Glutamatergic neuron (in vitro differentiated cells): ENCODE results near the gene VTI1A. TPM values are rescaled to one million over a fixed set of nuclear protein-coding genes. Genes with fewer than 3 reads are reported as not detected.

ENCODE experiments used
- DNase-seq: peaks from one replicate; pipeline ENCODE4 v3.0.0; 2022
- H3K27ac Mint-ChIP-seq: one replicate; pipeline ENCODE4 v1.8.0; 2020; ENCODE audit warnings: mild to moderate bottlenecking, mixed read lengths, inconsistent platforms; ENCODE audit not compliant: unreplicated experiment
- H3K27me3 Mint-ChIP-seq: one replicate; pipeline ENCODE4 v1.8.0; 2020; ENCODE audit warnings: mild to moderate bottlenecking, moderate library complexity, mixed read lengths, inconsistent platforms; ENCODE audit not compliant: unreplicated experiment
- H3K36me3 Mint-ChIP-seq: one replicate; pipeline ENCODE4 v1.8.0; 2020; ENCODE audit warnings: mild to moderate bottlenecking, mixed read lengths, inconsistent platforms; ENCODE audit not compliant: unreplicated experiment
- H3K4me1 Mint-ChIP-seq: one replicate; pipeline ENCODE4 v1.8.0; 2020; ENCODE audit warnings: mild to moderate bottlenecking, low read depth, mixed read lengths, inconsistent platforms; ENCODE audit not compliant: unreplicated experiment
- H3K4me3 Mint-ChIP-seq: one replicate; pipeline ENCODE4 v1.8.0; 2020; ENCODE audit warnings: mild to moderate bottlenecking, mixed read lengths, inconsistent platforms; ENCODE audit not compliant: unreplicated experiment
- H3K9me3 Mint-ChIP-seq: one replicate; pipeline ENCODE4 v1.8.0; 2020; ENCODE audit warnings: mild to moderate bottlenecking, moderate library complexity, mixed read lengths, inconsistent platforms; ENCODE audit not compliant: unreplicated experiment
- CTCF ChIP-seq: fragments of 200-600 bp; sonication (generic); IDR thresholded peaks from one replicate; pipeline ENCODE4 v1.5.0; 2021; ENCODE audit not compliant: partially characterized antibody, unreplicated experiment
- total RNA-seq: library from RNA; stranded (reverse); fragmentation: NEBNext Ultra II Directional; extraction: Animal tissue kit (Norgen Biotek cat#: 25700); gene quantifications from one replicate; pipeline ENCODE4 v1.2.1, GENCODE V29; 2021; ENCODE audit not compliant: unreplicated experiment

VTI1A gene
- total RNA-seq, 1 donor from 2014 or later, result 61.0 TPM

- Mint-ChIP-seq H3K9me3 (no peaks in the 10 kb centered on the region), H3K4me3 (no peak overlapping the region), H3K4me1 (peaks cover 2% of the 10 kb centered on the region), H3K27me3 (peaks cover 2% of the 10 kb centered on the region), H3K36me3 (no peaks in the 10 kb centered on the region), H3K27ac (no peak overlapping the region)
- no peak for DNase-seq
- no peak for TF ChIP-seq CTCF
Measured at GRCh38 chr10:112546474-112546873, 99.5 kb downstream of the VTI1A start.

- Mint-ChIP-seq H3K27ac (no peak overlapping the region), H3K9me3 (no peaks in the 10 kb centered on the region), H3K4me1 (peaks cover 2% of the 10 kb centered on the region), H3K36me3 (no peaks in the 10 kb centered on the region), H3K27me3 (peaks cover 2% of the 10 kb centered on the region), H3K4me3 (no peak overlapping the region)
- TF ChIP-seq CTCF, result no peak
- no peak for DNase-seq
Measured at GRCh38 chr10:112548535-112549276, 101.7 kb downstream of the VTI1A start.

- H3K27me3 Mint-ChIP-seq, result no peaks in the 10 kb centered on the region
- no peaks in the 10 kb centered on the region for H3K9me3 Mint-ChIP-seq
- peaks cover 4% of the 10 kb centered on the region for H3K4me1 Mint-ChIP-seq
- DNase-seq, result no peak
- H3K27ac Mint-ChIP-seq, result no peak overlapping the region
- TF ChIP-seq CTCF, result no peak
- no peaks in the 10 kb centered on the region for H3K36me3 Mint-ChIP-seq
- H3K4me3 Mint-ChIP-seq, result no peak overlapping the region
Measured at GRCh38 chr10:112552593-112553110, 105.6 kb downstream of the VTI1A start.

DNA sequence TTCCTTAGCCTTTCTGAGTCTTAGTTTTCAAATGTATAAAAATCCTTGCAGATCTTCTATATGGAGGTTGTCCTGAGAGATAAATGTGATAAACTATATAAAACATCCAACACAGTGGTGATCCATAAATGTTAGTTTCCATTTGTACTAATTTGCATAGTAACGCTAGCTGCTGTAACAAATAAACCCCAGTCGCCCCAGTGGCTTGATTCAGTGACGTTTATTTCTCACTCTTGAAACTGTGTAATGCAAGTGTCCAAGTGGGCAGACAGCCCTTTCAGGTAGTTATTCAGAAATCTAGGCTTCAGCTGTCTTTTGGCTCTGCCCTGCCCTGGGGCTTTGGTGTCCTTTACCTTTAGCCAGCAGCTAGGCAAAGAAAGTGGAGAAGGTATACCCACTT is 106.3 kb downstream of the VTI1A start:
- no peak for DNase-seq
- Mint-ChIP-seq H3K36me3 (no peaks in the 10 kb centered on the region), H3K9me3 (no peaks in the 10 kb centered on the region), H3K4me1 (peaks cover 4% of the 10 kb centered on the region), H3K27me3 (no peaks in the 10 kb centered on the region), H3K4me3 (no peak overlapping the region), H3K27ac (no peak overlapping the region)
- no peak for TF ChIP-seq CTCF

DNA sequence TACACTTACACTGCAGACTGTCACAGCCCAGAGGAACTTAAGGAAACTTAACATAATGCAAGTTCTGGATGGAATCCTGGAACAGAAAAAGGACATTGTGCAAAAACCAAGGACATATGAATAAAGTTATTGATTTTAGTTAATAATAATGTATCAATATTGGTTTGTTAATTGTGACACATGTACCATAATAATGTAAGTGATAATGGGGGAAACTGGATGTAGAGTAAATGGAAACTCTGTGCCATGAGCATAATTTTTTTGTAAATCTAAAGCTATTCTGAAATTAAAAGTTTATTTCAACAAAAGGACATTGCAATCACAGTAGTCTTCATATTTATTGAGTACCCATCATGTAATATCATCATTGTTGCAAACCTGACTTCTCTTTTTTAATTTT is 107.2 kb downstream of the VTI1A start:
- no peaks in the 10 kb centered on the region for H3K36me3 Mint-ChIP-seq
- H3K27ac Mint-ChIP-seq, result no peak overlapping the region
- no peak overlapping the region for H3K4me3 Mint-ChIP-seq
- no peaks in the 10 kb centered on the region for H3K9me3 Mint-ChIP-seq
- H3K27me3 Mint-ChIP-seq, result no peaks in the 10 kb centered on the region
- DNase-seq, result no peak
- no peak for TF ChIP-seq CTCF
- peaks cover 2% of the 10 kb centered on the region for H3K4me1 Mint-ChIP-seq
